Gastrocnemius medialis (tissue), 4 donors: ENCODE results near the gene MRGPRX2.

Experiments
- CTCF ChIP-seq, 5 experiments: fragments of 450-650 bp in 3 of 5; fragments of 200-600 bp in 2 of 5; sonication (generic) in 2 of 5; IDR thresholded peaks in 4 of 5; conservative IDR thresholded peaks in 1 of 5; 1 replicate in 4 of 5; 2 replicates in 1 of 5; pipeline ENCODE4 v1.5.1; 2016 to 2019; ENCODE audit warnings: antibody characterized with exemption in 5 of 5, mild to moderate bottlenecking in 3 of 5, moderate library complexity in 3 of 5
- POLR2A ChIP-seq, 2 donors: fragments of 450-650 bp; IDR thresholded peaks; one replicate each; pipeline ENCODE4 v1.6.1; 2017; ENCODE audit warnings: antibody characterized with exemption in 2 of 2, mild to moderate bottlenecking in 2 of 2, moderate library complexity in 2 of 2

DNA sequence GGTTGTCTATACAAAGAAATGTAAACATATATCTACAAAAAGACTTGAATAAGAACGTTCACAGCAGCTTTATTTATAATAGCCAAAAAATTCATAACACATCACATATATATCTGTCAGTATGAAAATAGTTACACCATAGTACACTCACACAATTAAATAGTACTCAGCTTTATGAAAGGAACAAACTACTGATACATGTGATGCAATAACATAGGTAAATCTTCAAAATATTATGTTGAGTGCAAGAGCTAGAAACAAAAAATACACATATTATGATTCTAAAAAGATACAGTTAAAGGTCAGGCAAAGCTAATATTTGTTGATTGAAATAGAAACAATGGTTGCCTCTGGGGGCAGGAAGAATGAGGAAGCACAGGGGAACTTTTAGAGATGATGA, 6.6 kb downstream of the MRGPRX2 start:
- TF ChIP-seq POLR2A (IDR thresholded peaks at IDR 0.05) (no peak), CTCF (IDR thresholded peaks at IDR 0.05 in 4 of 5, conservative IDR thresholded peaks at IDR 0.05 in 1 of 5) (no peak)
